ENCODE data around the gene COL4A2. TPM values are rescaled to one million over a fixed set of nuclear protein-coding genes. Genes with fewer than 3 reads are reported as not detected.

COL4A2 gene
- total RNA-seq, 4 donors from 2014 or later = 56.6 to 139 (median 89.1) TPM

GRCh38 chr13:110466266-110466915 lies 159.3 kb downstream of the COL4A2 start:
- no peak for DNase-seq
- Histone ChIP-seq H3K27me3 (no peaks in the 10 kb centered on the region), H3K4me1 (peaks cover 0 to 4% (median 0%) of the 10 kb centered on the region in 4 donors), H3K9me3 (no peaks in the 10 kb centered on the region), H3K36me3 (peaks cover 0 to 19% (median 0%) of the 10 kb centered on the region in 3 donors), H3K4me3 (no peak overlapping the region), H3K27ac (no peak overlapping the region)
- no peak for TF ChIP-seq POLR2A (IDR thresholded peaks at IDR 0.05)
- TF ChIP-seq, protein P1, sequence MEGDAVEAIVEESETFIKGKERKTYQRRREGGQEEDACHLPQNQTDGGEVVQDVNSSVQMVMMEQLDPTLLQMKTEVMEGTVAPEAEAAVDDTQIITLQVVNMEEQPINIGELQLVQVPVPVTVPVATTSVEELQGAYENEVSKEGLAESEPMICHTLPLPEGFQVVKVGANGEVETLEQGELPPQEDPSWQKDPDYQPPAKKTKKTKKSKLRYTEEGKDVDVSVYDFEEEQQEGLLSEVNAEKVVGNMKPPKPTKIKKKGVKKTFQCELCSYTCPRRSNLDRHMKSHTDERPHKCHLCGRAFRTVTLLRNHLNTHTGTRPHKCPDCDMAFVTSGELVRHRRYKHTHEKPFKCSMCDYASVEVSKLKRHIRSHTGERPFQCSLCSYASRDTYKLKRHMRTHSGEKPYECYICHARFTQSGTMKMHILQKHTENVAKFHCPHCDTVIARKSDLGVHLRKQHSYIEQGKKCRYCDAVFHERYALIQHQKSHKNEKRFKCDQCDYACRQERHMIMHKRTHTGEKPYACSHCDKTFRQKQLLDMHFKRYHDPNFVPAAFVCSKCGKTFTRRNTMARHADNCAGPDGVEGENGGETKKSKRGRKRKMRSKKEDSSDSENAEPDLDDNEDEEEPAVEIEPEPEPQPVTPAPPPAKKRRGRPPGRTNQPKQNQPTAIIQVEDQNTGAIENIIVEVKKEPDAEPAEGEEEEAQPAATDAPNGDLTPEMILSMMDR (IDR thresholded peaks at IDR 0.05) = no peak

- Histone ChIP-seq H3K4me1 (peaks cover 0 to 4% (median 0%) of the 10 kb centered on the region in 4 donors), H3K9me3 (no peaks in the 10 kb centered on the region), H3K36me3 (peaks cover 0 to 20% (median 0%) of the 10 kb centered on the region in 3 donors), H3K27me3 (no peaks in the 10 kb centered on the region), H3K4me3 (no peak overlapping the region), H3K27ac (no peak overlapping the region)
- TF ChIP-seq, protein P1 (IDR thresholded peaks at IDR 0.05) = no peak
- no peak for TF ChIP-seq POLR2A (IDR thresholded peaks at IDR 0.05)
- no peak for DNase-seq
Measured at GRCh38 chr13:110467516-110468110, 160.5 kb downstream of the COL4A2 start.

DNA sequence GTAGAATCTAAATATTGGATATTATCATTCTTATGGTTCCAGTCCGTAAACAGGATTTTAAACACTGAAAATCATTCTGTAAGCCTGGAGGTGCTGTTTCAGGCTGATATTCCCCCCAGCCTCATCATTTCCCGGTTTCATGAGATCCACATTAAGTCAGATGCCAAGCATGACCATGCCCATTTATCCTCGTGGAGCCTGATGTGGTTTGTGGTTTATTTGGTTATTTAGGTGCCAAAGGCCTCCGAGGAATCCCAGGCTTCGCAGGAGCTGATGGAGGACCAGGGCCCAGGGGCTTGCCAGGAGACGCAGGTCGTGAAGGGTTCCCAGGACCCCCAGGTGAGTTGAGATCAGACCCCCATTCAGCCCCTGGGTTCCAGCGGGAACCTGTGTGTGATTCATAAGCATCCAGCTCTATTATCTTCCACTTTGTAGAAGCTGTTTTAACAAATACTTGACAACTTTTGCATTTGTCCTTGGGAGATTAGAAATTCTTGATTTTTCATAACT lies 162.0 kb downstream of the COL4A2 start:
- Histone ChIP-seq H3K36me3 (peaks cover 0 to 26% (median 0%) of the 10 kb centered on the region in 3 donors), H3K9me3 (no peaks in the 10 kb centered on the region), H3K27ac (no peak overlapping the region), H3K4me3 (no peak overlapping the region), H3K4me1 (peaks cover 0 to 4% (median 0%) of the 10 kb centered on the region in 4 donors), H3K27me3 (no peaks in the 10 kb centered on the region)
- no peak for TF ChIP-seq POLR2A (IDR thresholded peaks at IDR 0.05)
- TF ChIP-seq, protein P1 (IDR thresholded peaks at IDR 0.05) = no peak
- no peak for DNase-seq

GRCh38 chr13:110469597-110469996 lies 162.5 kb downstream of the COL4A2 start:
- H3K4me1 ChIP-seq = no peaks in the 10 kb centered on the region
- peaks cover 0 to 26% (median 0%) of the 10 kb centered on the region in 3 donors for H3K36me3 ChIP-seq

GRCh38 chr13:110470272-110471009 lies 163.4 kb downstream of the COL4A2 start:
- Histone ChIP-seq H3K27ac (no peak overlapping the region), H3K4me3 (no peak overlapping the region), H3K27me3 (no peaks in the 10 kb centered on the region), H3K36me3 (peaks cover 0 to 32% (median 0%) of the 10 kb centered on the region in 3 donors), H3K4me1 (no peaks in the 10 kb centered on the region), H3K9me3 (no peaks in the 10 kb centered on the region)
- no peak for DNase-seq
- TF ChIP-seq POLR2A (IDR thresholded peaks at IDR 0.05) = no peak
- TF ChIP-seq, protein P1 (IDR thresholded peaks at IDR 0.05) = no peak

More at GRCh38 chr13:110469597-110469996, 162.5 kb downstream of the COL4A2 start:
- TF ChIP-seq, protein P1 (IDR thresholded peaks at IDR 0.05) = no peak
- TF ChIP-seq POLR2A (IDR thresholded peaks at IDR 0.05) = no peak
- no peak overlapping the region for H3K27ac ChIP-seq
- no peak for DNase-seq
- H3K4me3 ChIP-seq = no peak overlapping the region
- H3K27me3 ChIP-seq = no peaks in the 10 kb centered on the region
- H3K9me3 ChIP-seq = no peaks in the 10 kb centered on the region
